ENCODE data around the gene EFCAB11.

The EFCAB11 gene

GRCh38 chr14:89952576-89952975 is 2.0 kb downstream of the EFCAB11 start:
- peaks cover 25% of the 10 kb centered on the region for H3K4me1 ChIP-seq (ENCODE audit: control insufficient read depth, low read length)
- H3K9me3 ChIP-seq (ENCODE audit: control insufficient read depth, insufficient read depth, low read length): peaks cover 5% of the 10 kb centered on the region
- H3K4me3 ChIP-seq (ENCODE audit: low read length): no peak overlapping the region
- H3K27me3 ChIP-seq (ENCODE audit: control insufficient read depth, low read length): no peaks in the 10 kb centered on the region
- peaks cover 28% of the 10 kb centered on the region for H3K36me3 ChIP-seq (ENCODE audit: control insufficient read depth, low read length)
- no peak overlapping the region for H3K27ac ChIP-seq (ENCODE audit: low read depth, low read length)
- TF ChIP-seq EZH2phosphoT487 (IDR thresholded peaks at IDR 0.05; ENCODE audit: borderline replicate concordance, low read length) (no peak), CTCF (IDR thresholded peaks at IDR 0.05; ENCODE audit: low read depth, low read length, poor library complexity, severe bottlenecking) (no peak)
- H3K4me2 ChIP-seq (ENCODE audit: low read length): no peak overlapping the region
- H3K79me2 ChIP-seq (ENCODE audit: control insufficient read depth, low read length): peaks cover 24% of the 10 kb centered on the region
- H3F3A ChIP-seq (ENCODE audit: control insufficient read depth, insufficient read depth): peaks cover 6% of the 10 kb centered on the region; the same call in 1 of the 2 replicates
- no peaks in the 10 kb centered on the region for H3K9me2 ChIP-seq (replicated peaks; ENCODE audit: control insufficient read depth, low read length)
- H4K20me1 ChIP-seq (ENCODE audit: control insufficient read depth, insufficient read depth, low read depth, low read length): no peaks in the 10 kb centered on the region

GRCh38 chr14:89947344-89947743 is 7.2 kb downstream of the EFCAB11 start:
- H3K27me3 ChIP-seq (ENCODE audit: control insufficient read depth, low read length): no peaks in the 10 kb centered on the region
- H3K9me3 ChIP-seq (ENCODE audit: control insufficient read depth, insufficient read depth, low read length): no peaks in the 10 kb centered on the region
- no peaks in the 10 kb centered on the region for H3K4me1 ChIP-seq (ENCODE audit: control insufficient read depth, low read length)
- TF ChIP-seq EZH2phosphoT487 (IDR thresholded peaks at IDR 0.05; ENCODE audit: borderline replicate concordance, low read length): no peak
- TF ChIP-seq CTCF (IDR thresholded peaks at IDR 0.05; ENCODE audit: low read depth, low read length, poor library complexity, severe bottlenecking): no peak
- H3K27ac ChIP-seq (ENCODE audit: low read depth, low read length): no peak overlapping the region
- peaks cover 16% of the 10 kb centered on the region for H3K36me3 ChIP-seq (ENCODE audit: control insufficient read depth, low read length)
- H3K4me3 ChIP-seq (ENCODE audit: low read length): no peak overlapping the region
- H3K9me2 ChIP-seq (replicated peaks; ENCODE audit: control insufficient read depth, low read length): no peaks in the 10 kb centered on the region
- no peaks in the 10 kb centered on the region for H3K79me2 ChIP-seq (ENCODE audit: control insufficient read depth, low read length)
- H3F3A ChIP-seq (ENCODE audit: control insufficient read depth, insufficient read depth): no peaks in the 10 kb centered on the region
- no peak overlapping the region for H3K4me2 ChIP-seq (ENCODE audit: low read length)
- H4K20me1 ChIP-seq (ENCODE audit: control insufficient read depth, insufficient read depth, low read depth, low read length): no peaks in the 10 kb centered on the region

GRCh38 chr14:89941830-89942377 is 12.6 kb downstream of the EFCAB11 start:
- TF ChIP-seq CTCF (IDR thresholded peaks at IDR 0.05; ENCODE audit: low read depth, low read length, poor library complexity, severe bottlenecking) (no peak), EZH2phosphoT487 (IDR thresholded peaks at IDR 0.05; ENCODE audit: borderline replicate concordance, low read length) (no peak)

More at GRCh38 chr14:89941830-89942377, 12.6 kb downstream of the EFCAB11 start:
- H3K79me2 ChIP-seq (ENCODE audit: control insufficient read depth, low read length): no peaks in the 10 kb centered on the region
- no peaks in the 10 kb centered on the region for H3K9me2 ChIP-seq (replicated peaks; ENCODE audit: control insufficient read depth, low read length)
- H3K27ac ChIP-seq (ENCODE audit: low read depth, low read length): no peak overlapping the region
- H3K36me3 ChIP-seq (ENCODE audit: control insufficient read depth, low read length): no peaks in the 10 kb centered on the region
- no peaks in the 10 kb centered on the region; the same call in 1 of the 2 replicates for H3F3A ChIP-seq (ENCODE audit: control insufficient read depth, insufficient read depth)
- no peaks in the 10 kb centered on the region for H3K9me3 ChIP-seq (ENCODE audit: control insufficient read depth, insufficient read depth, low read length)
- peaks cover 6% of the 10 kb centered on the region for H3K4me1 ChIP-seq (ENCODE audit: control insufficient read depth, low read length)
- H3K4me3 ChIP-seq (ENCODE audit: low read length): no peak overlapping the region
- no peak overlapping the region for H3K4me2 ChIP-seq (ENCODE audit: low read length)
- H4K20me1 ChIP-seq (ENCODE audit: control insufficient read depth, insufficient read depth, low read depth, low read length): 0 out of 2 replicates have a peak, but pooled peaks cover 5% of the 10 kb centered on the region
- no peaks in the 10 kb centered on the region for H3K27me3 ChIP-seq (ENCODE audit: control insufficient read depth, low read length)
